ENCODE data around the gene PRKAG2.

PRKAG2 gene

GRCh38 chr7:151514461-151515275 lies 362.2 kb downstream of the PRKAG2 start:
- no peak for DNase-seq (ENCODE audit: low spot score)

DNA sequence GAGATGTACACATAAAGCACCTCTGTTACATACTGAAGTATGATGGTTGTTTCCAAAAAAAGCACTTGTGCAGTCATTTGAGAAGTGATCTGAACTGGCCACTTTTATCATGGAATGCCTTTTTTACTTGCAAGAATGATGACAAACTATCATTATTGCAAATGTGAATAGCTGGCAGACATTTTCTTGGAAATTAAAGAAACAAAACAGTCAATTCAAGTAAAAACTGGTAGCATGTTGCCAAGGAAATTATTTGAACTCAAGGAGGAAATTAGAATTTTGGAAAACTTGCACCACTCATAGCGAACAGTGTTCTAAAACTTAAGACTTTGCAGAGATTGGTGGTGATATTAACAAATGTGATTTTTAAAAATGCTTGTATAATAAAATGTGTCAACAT lies 363.8 kb downstream of the PRKAG2 start:
- no peak for DNase-seq (ENCODE audit: low spot score)

- no peak for DNase-seq (ENCODE audit: low spot score)
Measured at GRCh38 chr7:151512353-151512752, 364.6 kb downstream of the PRKAG2 start.

DNA sequence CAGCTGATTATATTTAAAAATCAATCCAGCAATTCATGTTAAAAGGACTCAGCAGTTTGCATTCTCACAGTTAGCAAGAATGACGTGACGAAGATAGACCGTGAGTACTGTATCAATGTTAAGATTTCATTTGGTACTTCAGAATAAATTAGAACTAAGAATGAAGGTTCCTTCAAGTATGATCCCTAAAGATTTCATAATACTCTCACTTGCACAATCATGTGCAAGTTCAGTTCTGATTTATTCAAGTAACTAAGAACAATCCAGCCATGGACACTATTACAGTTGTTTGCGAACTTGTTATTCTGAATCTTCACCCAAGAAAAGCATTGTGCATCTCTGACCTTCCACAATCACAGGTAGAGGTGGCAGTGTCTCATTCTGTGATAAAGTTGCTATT lies 365.0 kb downstream of the PRKAG2 start:
- no peak for DNase-seq (ENCODE audit: low spot score)

DNA sequence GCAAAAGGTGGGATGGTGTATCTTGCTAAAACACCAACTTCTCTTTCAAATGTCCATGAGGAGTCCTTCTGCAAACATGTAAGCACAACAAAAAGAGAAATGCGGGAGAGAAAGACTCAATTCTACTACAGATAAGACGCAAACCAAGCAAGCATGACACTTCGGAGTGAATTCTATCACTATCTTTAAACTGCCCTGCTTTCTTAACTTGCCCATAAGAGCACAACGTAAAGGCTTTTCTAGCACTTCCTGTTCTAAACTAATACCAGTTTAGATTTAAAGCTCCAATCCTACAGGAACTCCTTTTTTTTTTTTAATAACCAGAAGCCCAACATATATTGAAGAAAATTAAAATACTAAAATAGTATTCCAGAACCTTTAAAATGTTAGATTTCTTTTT lies 365.6 kb downstream of the PRKAG2 start:
- no peak for DNase-seq (ENCODE audit: low spot score)

GRCh38 chr7:151509670-151510333 lies 367.1 kb downstream of the PRKAG2 start:
- no peak for DNase-seq (ENCODE audit: low spot score)

- no peak for DNase-seq (ENCODE audit: low spot score)
Measured at GRCh38 chr7:151508991-151509390, 367.9 kb downstream of the PRKAG2 start.

DNA sequence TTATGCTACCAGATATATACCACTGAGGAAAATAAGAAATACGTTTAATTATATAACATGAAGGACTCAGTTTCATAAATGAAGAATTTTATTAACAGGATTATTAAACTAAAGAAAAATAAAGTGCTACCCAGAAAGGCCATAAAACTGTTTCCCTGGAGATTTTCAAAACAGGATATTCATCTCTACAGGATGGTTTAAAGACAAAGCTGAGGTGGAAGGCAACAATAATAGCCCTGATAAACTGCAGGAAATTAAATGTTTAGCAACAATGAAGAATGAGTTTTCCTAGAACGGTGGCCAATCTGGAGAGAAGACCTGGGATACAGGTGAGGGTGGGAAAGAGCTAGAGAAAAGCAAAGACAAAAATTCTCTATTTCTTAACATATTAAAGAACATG lies 369.1 kb downstream of the PRKAG2 start:
- DNase-seq (ENCODE audit: low spot score), result no peak

DNA sequence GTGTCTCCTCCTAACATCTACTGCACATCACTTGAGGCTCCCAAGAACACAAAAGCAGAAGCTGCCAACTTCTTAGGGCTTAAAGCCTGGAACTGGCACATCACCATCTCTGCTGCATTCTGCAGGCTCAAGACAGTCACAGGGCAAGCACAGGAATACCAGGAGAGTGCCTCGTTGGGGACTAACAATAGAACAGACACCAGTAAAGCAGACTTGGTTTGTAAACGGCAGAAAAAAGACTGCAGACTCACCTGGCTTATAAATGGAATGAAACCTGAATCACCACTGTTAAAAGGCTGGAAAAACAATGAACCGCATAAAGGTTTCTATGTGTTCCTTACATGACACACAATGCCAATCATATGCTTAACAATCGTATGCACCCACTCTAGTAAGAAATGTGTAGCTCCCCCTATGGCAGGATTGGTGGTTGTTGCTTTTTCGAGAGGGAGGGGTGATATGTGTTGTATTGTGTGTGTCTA lies 370.0 kb downstream of the PRKAG2 start:
- DNase-seq (ENCODE audit: low spot score), result no peak
